Hair follicular keratinocyte (primary cell): ENCODE measurements around the gene CDCA4. TPM values are rescaled to one million over a fixed set of nuclear protein-coding genes. Genes with fewer than 3 reads are reported as not detected.

ENCODE experiments used
- total RNA-seq: library from RNA; depleted of rRNA; stranded (reverse); fragments of >200 nt; gene quantifications from 2 replicates; pipeline ENCODE4 v1.2.3, GENCODE V29; 2015

CDCA4 gene
- total RNA-seq, result 30.6 and 60.8 TPM in 2 replicates

GRCh38 chr14:105020815-105021655 lies at the start of gene CDCA4:
Gene CDCA4 (minus strand): TSS chr14:105021083. CDS start chr14:105011929, 9,154 bp downstream.

GRCh38 chr14:105065280-105066228 lies 44.7 kb upstream of the CDCA4 start, which contains the start of gene GPR132:
Gene GPR132 (minus strand): TSS chr14:105065430. CDS start chr14:105055420, 10,010 bp downstream.

GRCh38 chr14:104985675-104986486 lies 35.0 kb downstream of the CDCA4 start, which contains the start of gene CLBA1:
Gene CLBA1 (plus strand): TSS chr14:104985788. CDS start chr14:104986432, 644 bp downstream.

GRCh38 chr14:104977681-104978653 lies 42.9 kb downstream of the CDCA4 start, which contains the start of gene AHNAK2:
Gene AHNAK2 (minus strand): TSS chr14:104978374. CDS start chr14:104978237, 137 bp downstream.

Other genes with a start within 250 kb of the CDCA4 start
- 110 and 118 TPM in 2 replicates for gene AKT1, start 225.3 kb downstream of the CDCA4 start, total RNA-seq
- gene ZBTB42, start 220.0 kb downstream of the CDCA4 start, total RNA-seq, result 2.3 and 2.7 TPM in 2 replicates
- gene CEP170B, start 155.8 kb downstream of the CDCA4 start, total RNA-seq, result 34.9 and 41.1 TPM in 2 replicates
- gene PLD4, start 96.2 kb downstream of the CDCA4 start, total RNA-seq, result not detected in 2 replicates
- 45.8 and 198 TPM in 2 replicates for gene AHNAK2, start 42.7 kb downstream of the CDCA4 start, total RNA-seq
- gene CLBA1, start 35.3 kb downstream of the CDCA4 start, total RNA-seq, result 7.3 and 7.9 TPM in 2 replicates
- gene GPR132, start 44.3 kb upstream of the CDCA4 start, total RNA-seq, result not detected in 2 replicates
- 48.9 and 61.6 TPM in 2 replicates for gene JAG2, start 147.7 kb upstream of the CDCA4 start, total RNA-seq
- 10.4 and 17.0 TPM in 2 replicates for gene NUDT14, start 160.2 kb upstream of the CDCA4 start, total RNA-seq
- 56.4 and 58.4 TPM in 2 replicates for gene BTBD6, start 227.4 kb upstream of the CDCA4 start, total RNA-seq